ENCODE results near the gene NLRC3.

- TF ChIP-seq REST (IDR thresholded peaks at IDR 0.05; ENCODE audit: insufficient replicate concordance, low read depth): no peak
- TF ChIP-seq CTCF (IDR thresholded peaks at IDR 0.05; ENCODE audit: insufficient read depth, low read length): no peak
- TF ChIP-seq POLR2AphosphoS5 (IDR thresholded peaks at IDR 0.05; ENCODE audit: low read depth): no peak
Observed at GRCh38 chr16:3595110-3595486, 17.9 kb upstream of the NLRC3 start.

Measured in HL-60 (cell line).